HepG2 (cell line): ENCODE results near the gene MYCBPAP. TPM values are rescaled to one million over a fixed set of nuclear protein-coding genes. Genes with fewer than 3 reads are reported as not detected.

Experiments used
- AGO1 ChIP-seq: fragments of 200-400 bp; formaldehyde crosslinking; IDR thresholded peaks from 2 replicates; pipeline ENCODE4 v1.6.1; 2017; ENCODE audit warnings: mild to moderate bottlenecking, low read depth, low read length, moderate library complexity; ENCODE audit not compliant: poor library complexity, severe bottlenecking
- ARNTL ChIP-seq: sonication (generic); formaldehyde crosslinking; IDR thresholded peaks from 2 replicates; pipeline ENCODE4 v1.4.0; 2020; ENCODE audit warnings: mild to moderate bottlenecking, missing genetic modification reagents
- CEBPG ChIP-seq: IDR thresholded peaks from 2 replicates; pipeline ENCODE4 v1.6.1; 2016
- GABPB1 ChIP-seq: IDR thresholded peaks from 2 replicates; pipeline ENCODE4 v1.6.1; 2016; ENCODE audit warnings: mild to moderate bottlenecking, missing genetic modification reagents, moderate library complexity, missing compliant biosample characterization
- MAX ChIP-seq: IDR thresholded peaks from 2 replicates; pipeline ENCODE4 v1.6.1; 2012; ENCODE audit warnings: inconsistent platforms
- MIER3 ChIP-seq: IDR thresholded peaks from 2 replicates; pipeline ENCODE4 v1.6.1; 2016; ENCODE audit warnings: missing compliant biosample characterization, borderline replicate concordance
- MTA1 ChIP-seq: sonication (generic); formaldehyde crosslinking; IDR thresholded peaks from 2 replicates; pipeline ENCODE4 v1.4.0; 2020; ENCODE audit warnings: missing genetic modification reagents, mild to moderate bottlenecking, borderline replicate concordance
- MYC ChIP-seq: sonication (generic); formaldehyde crosslinking; IDR thresholded peaks from 2 replicates; pipeline ENCODE4 v1.9.0; 2021; ENCODE audit warnings: missing genetic modification reagents, borderline replicate concordance
- ONECUT2 ChIP-seq: sonication (generic); formaldehyde crosslinking; IDR thresholded peaks from 2 replicates; pipeline ENCODE4 v1.4.0; 2020; ENCODE audit warnings: missing genetic modification reagents
- PCBP1 ChIP-seq: fragments of 200-400 bp; formaldehyde crosslinking; IDR thresholded peaks from 2 replicates; pipeline ENCODE4 v1.6.1; 2017; ENCODE audit warnings: mild to moderate bottlenecking, low read depth, low read length, borderline replicate concordance
- PHF21A ChIP-seq: sonication (generic); formaldehyde crosslinking; IDR thresholded peaks from 2 replicates; pipeline ENCODE4 v1.5.0; 2020; ENCODE audit warnings: mild to moderate bottlenecking, missing genetic modification reagents
- RFX5 ChIP-seq: IDR thresholded peaks from 2 replicates; pipeline ENCODE4 v1.6.1; 2011; ENCODE audit warnings: low read depth, low read length, improper control_type of control experiment
- SMAD1 ChIP-seq: sonication (generic); formaldehyde crosslinking; IDR thresholded peaks from 2 replicates; pipeline ENCODE4 v1.4.0; 2020; ENCODE audit warnings: missing genetic modification reagents, low read depth, mild to moderate bottlenecking, borderline replicate concordance
- SNAPC4 ChIP-seq: sonication (generic); formaldehyde crosslinking; IDR thresholded peaks from 2 replicates; pipeline ENCODE4 v1.4.0; 2020; ENCODE audit warnings: mild to moderate bottlenecking, missing genetic modification reagents
- ZNF274 ChIP-seq: sonication (generic); formaldehyde crosslinking; IDR thresholded peaks from 2 replicates; pipeline ENCODE4 v1.5.1; 2020; ENCODE audit warnings: mild to moderate bottlenecking, missing genetic modification reagents
- ZNF552 ChIP-seq: sonication (generic); formaldehyde crosslinking; IDR thresholded peaks from 2 replicates; pipeline ENCODE4 v1.9.0; 2022; ENCODE audit warnings: missing genetic modification reagents, mild to moderate bottlenecking, borderline replicate concordance
- ZNF678 ChIP-seq: sonication (generic); formaldehyde crosslinking; IDR thresholded peaks from 2 replicates; pipeline ENCODE4 v1.4.0; 2020; ENCODE audit warnings: mild to moderate bottlenecking, missing genetic modification reagents
- ZNF737 ChIP-seq: sonication (generic); formaldehyde crosslinking; IDR thresholded peaks from 2 replicates; pipeline ENCODE4 v1.5.0; 2020; ENCODE audit warnings: missing genetic modification reagents, mild to moderate bottlenecking, borderline replicate concordance
- ZNF772 ChIP-seq: sonication (generic); formaldehyde crosslinking; IDR thresholded peaks from 2 replicates; pipeline ENCODE4 v1.5.0; 2020; ENCODE audit warnings: mild to moderate bottlenecking, missing genetic modification reagents
- ZSCAN12 ChIP-seq: sonication (generic); formaldehyde crosslinking; IDR thresholded peaks from 2 replicates; pipeline ENCODE4 v1.9.0; 2021; ENCODE audit warnings: mild to moderate bottlenecking, missing genetic modification reagents
- ZSCAN21 ChIP-seq: sonication (generic); formaldehyde crosslinking; IDR thresholded peaks from 2 replicates; pipeline ENCODE4 v1.8.0; 2022; ENCODE audit warnings: mild to moderate bottlenecking, missing genetic modification reagents, moderate library complexity, borderline replicate concordance
- polyA plus RNA-seq, 8 experiments: library from polyadenylated mRNA; depleted of rRNA in 3 of 8; stranded (reverse) in 7 of 8; unstranded in 1 of 8; fragments of >200 nt; fragmentation: Illumina TruSeq in 4 of 8; extraction: Trizol in 4 of 8; gene quantifications; 2 replicates each; pipeline versions ENCODE4 v1.2.1 to v1.2.3, GENCODE V29; 2011 to 2016; ENCODE audit warnings: low read depth in 4 of 8, missing spikeins in 1 of 8, mixed read lengths in 1 of 8; ENCODE audit not compliant: insufficient read depth in 1 of 8
- total RNA-seq, 5 experiments: library from RNA; depleted of rRNA; stranded (reverse); fragments of >200 nt; fragmentation: Illumina TruSeq; extraction: Trizol; gene quantifications; 2 replicates each; pipeline ENCODE4 v1.2.3, GENCODE V29; 2016; ENCODE audit warnings: low read depth in 1 of 5
- TF ChIP-seq, protein P1 (sequence below): sonication (generic); formaldehyde crosslinking; IDR thresholded peaks from 2 replicates; pipeline ENCODE4 v1.8.0; 2022; ENCODE audit warnings: missing genetic modification reagents, mild to moderate bottlenecking, inconsistent platforms, borderline replicate concordance

Gene MYCBPAP
- total and polyA plus RNA-seq, 2 of the 13 experiments (the other 11 are each of a cell fraction or from before 2014, with no cell fraction given): 0.22 to 0.24 TPM

DNA sequence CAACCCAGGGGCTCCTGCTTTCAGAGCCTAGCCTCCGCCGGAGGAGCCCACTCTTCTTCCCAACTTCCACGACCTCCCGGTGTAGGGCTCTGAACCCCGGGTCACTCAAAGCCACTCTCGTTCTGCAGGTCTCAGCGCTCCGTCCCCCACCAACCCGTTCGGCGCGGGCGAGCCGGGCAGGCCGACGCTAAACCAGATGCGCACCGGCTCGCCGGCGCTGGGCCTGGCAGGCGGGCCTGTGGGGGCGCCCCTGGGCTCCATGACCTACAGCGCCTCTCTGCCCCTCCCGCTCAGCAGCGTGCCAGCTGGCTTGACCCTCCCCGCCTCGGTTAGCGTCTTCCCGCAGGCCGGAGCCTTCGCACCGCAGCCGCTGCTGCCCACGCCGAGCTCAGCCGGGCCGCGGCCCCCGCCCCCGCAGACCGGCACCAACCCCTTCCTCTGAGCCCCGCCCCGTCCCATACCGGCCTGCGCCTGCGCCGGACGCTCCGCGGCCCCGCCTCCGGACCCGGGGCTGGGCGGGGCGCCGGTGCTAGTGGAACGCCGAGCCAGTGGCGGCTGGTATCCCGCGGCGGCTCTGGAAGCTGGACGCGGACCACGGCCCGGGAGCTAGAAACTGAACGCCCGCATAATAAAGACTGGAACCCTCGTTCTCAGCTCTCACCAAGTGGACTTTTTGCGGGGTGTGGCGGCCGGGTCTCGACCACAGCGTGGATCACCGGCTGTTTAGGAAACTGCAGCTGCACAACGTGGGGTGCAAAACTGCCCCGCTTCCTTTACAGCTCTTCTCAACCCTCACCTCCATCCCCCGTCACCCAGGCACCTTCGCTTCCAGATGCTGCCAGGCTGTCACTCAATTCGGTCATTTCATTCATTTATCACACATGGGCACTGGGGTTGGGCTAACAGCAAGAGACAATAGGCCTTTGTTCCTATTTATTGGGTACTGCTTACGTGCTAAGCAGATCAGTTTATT is 33.8 kb downstream of the MYCBPAP start (continued):
- TF ChIP-seq, protein P1, sequence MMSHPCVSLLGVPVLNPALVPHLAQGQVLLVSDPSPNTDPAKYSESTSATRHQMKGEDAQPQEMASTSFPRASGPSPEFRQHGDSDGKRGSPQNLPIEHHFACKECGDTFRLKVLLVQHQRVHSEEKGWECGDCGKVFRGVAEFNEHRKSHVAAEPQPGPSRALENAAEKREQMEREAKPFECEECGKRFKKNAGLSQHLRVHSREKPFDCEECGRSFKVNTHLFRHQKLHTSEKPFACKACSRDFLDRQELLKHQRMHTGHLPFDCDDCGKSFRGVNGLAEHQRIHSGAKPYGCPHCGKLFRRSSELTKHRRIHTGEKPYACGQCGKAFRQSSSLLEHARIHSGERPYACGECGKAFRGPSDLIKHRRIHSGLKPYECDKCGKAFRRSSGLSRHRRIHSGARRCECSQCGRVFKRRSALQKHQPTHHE: peak; percentile 46; the same call in 1 of the 2 replicates
- TF ChIP-seq AGO1 (peak; percentile 14), ZNF772 (CRISPR knock-in tag) (peak; percentile 77; the same call in 1 of the 2 replicates), MTA1 (peak; percentile 67; the same call in 1 of the 2 replicates), PHF21A (peak; percentile 80), SMAD1 (CRISPR knock-in tag) (no peak), RFX5 (0 out of 2 replicates have a peak, but pooled peaks have one; percentile 20), MAX (peak; percentile 94), GABPB1 (CRISPR knock-in tag) (peak; percentile 82), MYC (CRISPR knock-in tag) (peak; percentile 72), ARNTL (CRISPR knock-in tag) (peak; percentile 71; the same call in 1 of the 2 replicates), ZSCAN12 (CRISPR knock-in tag) (no peak), CEBPG (CRISPR knock-in tag) (peak; percentile 27), PCBP1 (no peak), ONECUT2 (CRISPR knock-in tag) (no peak), ZNF737 (CRISPR knock-in tag) (no peak), SNAPC4 (CRISPR knock-in tag) (no peak), ZNF552 (peak; percentile 85), MIER3 (CRISPR knock-in tag) (peak; percentile 38; the same call in 1 of the 2 replicates), ZNF274 (CRISPR knock-in tag) (peak; percentile 92), ZNF678 (CRISPR knock-in tag) (peak; percentile 87), ZSCAN21 (CRISPR knock-in tag) (peak; percentile 97)
